ENCODE measurements around the gene ARHGEF19. TPM values are rescaled to one million over a fixed set of nuclear protein-coding genes. Genes with fewer than 3 reads are reported as not detected.
A peak's percentile ranks its signal among the peaks of the same experiment; 100 is the strongest.

The ARHGEF19 gene
- total and polyA plus RNA-seq, 10 of the 15 experiments (the other 5 are each of a cell fraction or from before 2014, with no cell fraction given) = 0.15 to 2.9 (median 0.67) TPM; not detected in 1

DNA sequence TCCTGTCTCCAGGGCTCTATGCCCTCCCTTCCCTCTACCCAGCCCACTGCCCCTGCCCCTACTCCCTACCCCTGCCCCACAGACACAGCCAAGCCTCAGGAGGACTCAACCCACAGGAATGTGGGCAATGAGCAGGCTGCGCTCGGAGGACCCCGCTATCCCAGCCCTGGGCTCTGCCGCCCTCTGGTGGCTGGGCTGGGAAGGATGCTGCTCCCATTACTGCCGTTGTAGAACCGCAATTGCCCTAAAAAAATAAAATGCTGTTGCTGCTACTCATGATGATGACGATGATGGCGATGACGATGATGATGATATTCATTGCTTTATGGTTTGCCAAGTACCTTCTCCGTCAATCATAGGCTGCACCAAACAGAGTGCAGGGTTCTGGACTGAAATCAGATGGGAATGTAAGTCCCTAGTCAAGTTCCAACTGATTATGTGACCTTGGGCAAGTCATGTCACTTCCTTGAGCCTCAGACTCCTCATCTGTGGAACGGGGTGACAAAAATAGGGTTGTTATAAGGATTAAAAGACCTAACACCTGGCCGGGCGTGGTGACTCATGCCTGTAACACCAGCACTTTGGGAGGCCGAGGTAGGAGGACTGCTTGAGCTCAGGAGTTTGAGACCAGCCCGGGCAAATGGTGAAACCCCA, 24.6 kb downstream of the ARHGEF19 start (continued):
- TF ChIP-seq, protein P1, sequence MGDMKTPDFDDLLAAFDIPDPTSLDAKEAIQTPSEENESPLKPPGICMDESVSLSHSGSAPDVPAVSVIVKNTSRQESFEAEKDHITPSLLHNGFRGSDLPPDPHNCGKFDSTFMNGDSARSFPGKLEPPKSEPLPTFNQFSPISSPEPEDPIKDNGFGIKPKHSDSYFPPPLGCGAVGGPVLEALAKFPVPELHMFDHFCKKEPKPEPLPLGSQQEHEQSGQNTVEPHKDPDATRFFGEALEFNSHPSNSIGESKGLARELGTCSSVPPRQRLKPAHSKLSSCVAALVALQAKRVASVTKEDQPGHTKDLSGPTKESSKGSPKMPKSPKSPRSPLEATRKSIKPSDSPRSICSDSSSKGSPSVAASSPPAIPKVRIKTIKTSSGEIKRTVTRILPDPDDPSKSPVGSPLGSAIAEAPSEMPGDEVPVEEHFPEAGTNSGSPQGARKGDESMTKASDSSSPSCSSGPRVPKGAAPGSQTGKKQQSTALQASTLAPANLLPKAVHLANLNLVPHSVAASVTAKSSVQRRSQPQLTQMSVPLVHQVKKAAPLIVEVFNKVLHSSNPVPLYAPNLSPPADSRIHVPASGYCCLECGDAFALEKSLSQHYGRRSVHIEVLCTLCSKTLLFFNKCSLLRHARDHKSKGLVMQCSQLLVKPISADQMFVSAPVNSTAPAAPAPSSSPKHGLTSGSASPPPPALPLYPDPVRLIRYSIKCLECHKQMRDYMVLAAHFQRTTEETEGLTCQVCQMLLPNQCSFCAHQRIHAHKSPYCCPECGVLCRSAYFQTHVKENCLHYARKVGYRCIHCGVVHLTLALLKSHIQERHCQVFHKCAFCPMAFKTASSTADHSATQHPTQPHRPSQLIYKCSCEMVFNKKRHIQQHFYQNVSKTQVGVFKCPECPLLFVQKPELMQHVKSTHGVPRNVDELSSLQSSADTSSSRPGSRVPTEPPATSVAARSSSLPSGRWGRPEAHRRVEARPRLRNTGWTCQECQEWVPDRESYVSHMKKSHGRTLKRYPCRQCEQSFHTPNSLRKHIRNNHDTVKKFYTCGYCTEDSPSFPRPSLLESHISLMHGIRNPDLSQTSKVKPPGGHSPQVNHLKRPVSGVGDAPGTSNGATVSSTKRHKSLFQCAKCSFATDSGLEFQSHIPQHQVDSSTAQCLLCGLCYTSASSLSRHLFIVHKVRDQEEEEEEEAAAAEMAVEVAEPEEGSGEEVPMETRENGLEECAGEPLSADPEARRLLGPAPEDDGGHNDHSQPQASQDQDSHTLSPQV (IDR thresholded peaks at IDR 0.05) = no peak
- TF ChIP-seq, protein P2, sequence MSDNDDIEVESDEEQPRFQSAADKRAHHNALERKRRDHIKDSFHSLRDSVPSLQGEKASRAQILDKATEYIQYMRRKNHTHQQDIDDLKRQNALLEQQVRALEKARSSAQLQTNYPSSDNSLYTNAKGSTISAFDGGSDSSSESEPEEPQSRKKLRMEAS (IDR thresholded peaks at IDR 0.05; ENCODE audit: low read depth, low read length) = no peak
- TF ChIP-seq YY1 (IDR thresholded peaks at IDR 0.05; ENCODE audit: low read depth, low read length) (peak; percentile 87), STAT1 (conservative IDR thresholded peaks at IDR 0.05) (no peak), RELA (IDR thresholded peaks at IDR 0.05; ENCODE audit: borderline replicate concordance, partially characterized antibody) (peak; percentile 17), ZNF622 (IDR thresholded peaks at IDR 0.05) (no peak), RBBP5 (conservative IDR thresholded peaks at IDR 0.05) (no peak), BRCA1 (IDR thresholded peaks at IDR 0.05; ENCODE audit: low read depth, low read length) (no peak), FOS (IDR thresholded peaks at IDR 0.05; ENCODE audit: borderline replicate concordance, extremely low read depth, insufficient read length) (no peak)

Measured in GM12878 (cell line).